ENCODE measurements around the gene OVOL1. TPM values are rescaled to one million over a fixed set of nuclear protein-coding genes. Genes with fewer than 3 reads are reported as not detected.
A peak's percentile ranks its signal among the peaks of the same experiment; 100 is the strongest.

The OVOL1 gene
- total RNA-seq, 1 experiment from 2014 or later, result 10.5 TPM

DNA sequence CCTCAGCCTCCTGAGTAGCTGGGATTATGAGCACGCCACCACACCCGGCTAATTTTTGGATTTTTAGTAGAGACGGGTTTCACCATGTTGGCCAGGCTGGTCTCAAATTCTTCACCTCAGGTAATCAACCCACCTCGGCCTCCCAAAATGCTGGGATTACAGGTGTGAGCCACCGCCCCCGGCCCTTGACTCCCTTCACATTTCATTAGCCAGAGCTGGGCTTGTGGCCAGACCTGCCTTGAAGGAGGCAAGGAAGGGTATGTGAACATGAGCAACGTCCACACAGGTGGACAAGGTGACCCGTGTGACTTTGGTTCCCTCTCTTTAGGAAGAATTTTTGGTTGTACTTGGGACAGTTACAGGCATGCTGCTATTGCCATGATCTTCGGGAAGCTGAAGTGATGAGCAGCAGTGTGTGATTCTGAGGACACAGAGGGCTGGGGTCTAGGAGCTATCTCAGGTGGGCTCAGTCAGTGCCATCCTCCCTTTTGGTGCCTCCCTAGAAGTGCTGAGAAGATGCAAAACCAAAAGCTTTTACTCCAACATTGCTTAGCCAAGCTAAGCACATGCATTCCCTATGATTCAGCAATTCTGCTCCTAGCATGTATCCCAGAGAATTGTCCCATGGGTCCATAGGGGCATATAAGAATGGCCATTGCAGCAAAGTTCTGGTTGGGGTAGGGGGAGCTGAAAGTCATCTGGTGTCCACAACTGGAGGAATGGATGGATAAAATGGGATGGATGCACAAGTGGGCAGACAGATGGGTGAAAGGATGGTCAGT, 12.1 kb upstream of the OVOL1 start:
- Histone ChIP-seq H3K9me3 (ENCODE audit: insufficient read depth, low read depth) (no peaks in the 10 kb centered on the region), H3K4me1 (replicated peaks; ENCODE audit: insufficient read depth) (peaks cover 28% of the 10 kb centered on the region), H3F3A (ENCODE audit: insufficient read depth, low read depth) (peaks cover 34% of the 10 kb centered on the region; the same call in 1 of the 2 replicates), H4K20me1 (ENCODE audit: insufficient read depth) (no peaks in the 10 kb centered on the region; the same call in 1 of the 2 replicates), H3K4me2 (no peak overlapping the region), H2AFZ (no peak overlapping the region), H3K27ac (no peak overlapping the region), H3K9me2 (ENCODE audit: insufficient read depth) (no peaks in the 10 kb centered on the region), H3K79me2 (ENCODE audit: low read depth) (peaks cover 12% of the 10 kb centered on the region), H3K27me3 (ENCODE audit: insufficient read depth, low read depth) (no peaks in the 10 kb centered on the region), H3K36me3 (ENCODE audit: low read depth) (0 out of 2 replicates have a peak, but pooled peaks cover 3% of the 10 kb centered on the region), H3K4me3 (no peak overlapping the region)
- POLR2A ChIA-PET (ENCODE audit: unreplicated experiment), result no interaction called here
- no peak for TF ChIP-seq EZH2 (IDR thresholded peaks at IDR 0.05; ENCODE audit: low read depth)
- TF ChIP-seq, protein P1, sequence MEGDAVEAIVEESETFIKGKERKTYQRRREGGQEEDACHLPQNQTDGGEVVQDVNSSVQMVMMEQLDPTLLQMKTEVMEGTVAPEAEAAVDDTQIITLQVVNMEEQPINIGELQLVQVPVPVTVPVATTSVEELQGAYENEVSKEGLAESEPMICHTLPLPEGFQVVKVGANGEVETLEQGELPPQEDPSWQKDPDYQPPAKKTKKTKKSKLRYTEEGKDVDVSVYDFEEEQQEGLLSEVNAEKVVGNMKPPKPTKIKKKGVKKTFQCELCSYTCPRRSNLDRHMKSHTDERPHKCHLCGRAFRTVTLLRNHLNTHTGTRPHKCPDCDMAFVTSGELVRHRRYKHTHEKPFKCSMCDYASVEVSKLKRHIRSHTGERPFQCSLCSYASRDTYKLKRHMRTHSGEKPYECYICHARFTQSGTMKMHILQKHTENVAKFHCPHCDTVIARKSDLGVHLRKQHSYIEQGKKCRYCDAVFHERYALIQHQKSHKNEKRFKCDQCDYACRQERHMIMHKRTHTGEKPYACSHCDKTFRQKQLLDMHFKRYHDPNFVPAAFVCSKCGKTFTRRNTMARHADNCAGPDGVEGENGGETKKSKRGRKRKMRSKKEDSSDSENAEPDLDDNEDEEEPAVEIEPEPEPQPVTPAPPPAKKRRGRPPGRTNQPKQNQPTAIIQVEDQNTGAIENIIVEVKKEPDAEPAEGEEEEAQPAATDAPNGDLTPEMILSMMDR (conservative IDR thresholded peaks at IDR 0.05), result no peak
- intact Hi-C loops (cut with micrococcal nuclease; ENCODE audit: unreplicated experiment), result no loop called here
- CTCF ChIA-PET, result interaction anchor here (0.5 to 0.6 kb wide), 2 partner anchors 112 to 237 kb away, joined by 7 to 11 read pairs; no protein-coding TSS in a partner anchor
- BruUV-seq (replicated peaks), result TSS peak; percentile 0
- no peak for DNase-seq

DNA sequence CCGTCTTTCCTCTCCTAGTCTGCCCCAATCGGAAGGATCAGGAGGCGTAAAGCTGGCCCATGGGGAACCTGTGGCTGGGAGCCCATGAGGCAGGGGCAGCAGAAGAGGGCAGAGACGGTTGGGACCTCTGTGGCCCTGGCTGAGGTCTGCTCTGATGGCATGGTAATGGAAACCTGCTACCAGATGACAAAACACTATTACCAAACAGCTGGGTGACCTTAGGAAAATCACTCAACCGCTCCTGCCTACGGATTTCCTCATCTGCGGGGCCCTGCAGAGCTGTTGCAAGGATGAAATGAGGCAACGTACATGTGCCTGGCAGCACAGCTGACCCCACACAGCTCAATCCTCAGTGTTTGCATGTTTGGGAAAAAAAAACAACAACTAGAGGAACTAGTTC, 10.7 kb upstream of the OVOL1 start:
- Histone ChIP-seq H3K4me2 (peak overlapping the region; percentile 46), H2AFZ (no peak overlapping the region), H3K4me1 (replicated peaks; ENCODE audit: insufficient read depth) (peaks cover 23% of the 10 kb centered on the region), H3K79me2 (ENCODE audit: low read depth) (peaks cover 13% of the 10 kb centered on the region), H3K4me3 (no peak overlapping the region), H3K27me3 (ENCODE audit: insufficient read depth, low read depth) (no peaks in the 10 kb centered on the region), H4K20me1 (ENCODE audit: insufficient read depth) (no peaks in the 10 kb centered on the region; the same call in 1 of the 2 replicates), H3K9me3 (ENCODE audit: insufficient read depth, low read depth) (no peaks in the 10 kb centered on the region), H3K9me2 (ENCODE audit: insufficient read depth) (no peaks in the 10 kb centered on the region), H3K27ac (peak overlapping the region; percentile 62), H3F3A (ENCODE audit: insufficient read depth, low read depth) (peaks cover 28% of the 10 kb centered on the region; the same call in 1 of the 2 replicates), H3K36me3 (ENCODE audit: low read depth) (0 out of 2 replicates have a peak, but pooled peaks cover 3% of the 10 kb centered on the region)
- TF ChIP-seq, protein P1 (conservative IDR thresholded peaks at IDR 0.05), result no peak
- no TSS peak for BruUV-seq (replicated peaks)
- intact Hi-C loops (cut with micrococcal nuclease; ENCODE audit: unreplicated experiment), result no loop called here
- POLR2A ChIA-PET (ENCODE audit: unreplicated experiment), result interaction anchor here (0.5 to 0.7 kb wide), 3 partner anchors 32 to 245 kb away, joined by 3 to 9 read pairs (median 4); partner anchors contain the start of gene RNASEH2C
- DNase-seq, result peak in 1 of 2 experiments; percentile 68
- CTCF ChIA-PET, result interaction anchor here (0.6 to 1.0 kb wide), 2 partner anchors 46 to 112 kb away, joined by 10 read pairs; partner anchors contain the start of gene FIBP

DNA sequence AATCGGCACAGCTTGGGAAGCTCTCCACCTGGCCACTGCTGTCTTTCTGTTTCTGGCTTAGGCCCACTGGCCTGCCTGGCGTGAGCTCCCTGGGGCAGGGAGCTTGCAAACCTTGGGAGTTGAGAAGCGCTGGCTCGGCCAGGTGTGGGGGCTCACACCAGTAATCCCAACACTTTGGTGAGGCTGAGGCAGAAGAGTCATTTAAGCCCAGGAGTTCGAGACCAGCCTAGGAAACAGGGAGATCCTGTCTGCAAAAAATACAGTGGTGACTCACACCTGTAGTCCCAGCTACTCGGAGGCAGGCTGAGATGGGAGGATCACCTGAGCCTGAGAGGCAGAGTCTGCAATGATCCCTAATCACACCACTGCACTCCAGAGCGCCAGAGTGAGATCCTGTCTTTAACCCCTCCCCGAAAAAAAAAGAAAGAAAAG, 10.1 kb upstream of the OVOL1 start:
- peak overlapping the region; percentile 46 for H3K4me2 ChIP-seq
- peaks cover 27% of the 10 kb centered on the region for H3K4me1 ChIP-seq (replicated peaks; ENCODE audit: insufficient read depth)
- ChIA-PET POLR2A (ENCODE audit: unreplicated experiment) (interaction anchor here (0.5 to 0.7 kb wide), 2 partner anchors 32 to 56 kb away, joined by 3 to 4 read pairs; partner anchors contain the start of gene RNASEH2C), CTCF (interaction anchor here (0.6 to 1.0 kb wide), 4 partner anchors 9 to 197 kb away, joined by 4 to 10 read pairs (median 7); partner anchors contain the start of gene FIBP)
- no peaks in the 10 kb centered on the region for H3K9me3 ChIP-seq (ENCODE audit: insufficient read depth, low read depth)
- peak overlapping the region; percentile 62 for H3K27ac ChIP-seq
- H2AFZ ChIP-seq, result no peak overlapping the region
- no peak for TF ChIP-seq EZH2 (IDR thresholded peaks at IDR 0.05; ENCODE audit: low read depth)
- TF ChIP-seq, protein P1 (conservative IDR thresholded peaks at IDR 0.05), result no peak
- peaks cover 13% of the 10 kb centered on the region for H3K79me2 ChIP-seq (ENCODE audit: low read depth)
- H3K4me3 ChIP-seq, result no peak overlapping the region
- intact Hi-C loops (cut with micrococcal nuclease; ENCODE audit: unreplicated experiment), result no loop called here
- 0 out of 2 replicates have a peak, but pooled peaks cover 3% of the 10 kb centered on the region for H3K36me3 ChIP-seq (ENCODE audit: low read depth)
- no peaks in the 10 kb centered on the region; the same call in 1 of the 2 replicates for H4K20me1 ChIP-seq (ENCODE audit: insufficient read depth)
- BruUV-seq (replicated peaks), result no TSS peak
- H3F3A ChIP-seq (ENCODE audit: insufficient read depth, low read depth), result peaks cover 24% of the 10 kb centered on the region; the same call in 1 of the 2 replicates
- peak in 1 of 2 experiments; percentile 54 for DNase-seq
- H3K9me2 ChIP-seq (ENCODE audit: insufficient read depth), result no peaks in the 10 kb centered on the region
- H3K27me3 ChIP-seq (ENCODE audit: insufficient read depth, low read depth), result no peaks in the 10 kb centered on the region
